Left lung (tissue), 10 donors: Measurements from ENCODE around the gene PISD. TPM values are rescaled to one million over a fixed set of nuclear protein-coding genes. Genes with fewer than 3 reads are reported as not detected.

Experiments
- ATAC-seq: fragments of 200-7000 bp; cut with Tn5 transposase; one replicate; pipeline ENCODE4 v1.9.1; 2020; ENCODE audit warnings: moderate library complexity
- DNase-seq, 4 donors: peaks; one replicate each; pipeline ENCODE4 v3.0.0-alpha.2; 2013 to 2020
- H3K27ac ChIP-seq, 2 donors: fragments of 200-600 bp; sonication (generic) in 1 of 2; one replicate each; pipeline versions ENCODE4 v1.5.0 to v1.8.0; 2020 to 2021
- H3K27me3 ChIP-seq, 2 donors: fragments of 200-600 bp; sonication (generic) in 1 of 2; one replicate each; pipeline versions ENCODE4 v1.5.0 to v1.8.0; 2020 to 2021
- H3K36me3 ChIP-seq, 2 donors: fragments of 200-600 bp; sonication (generic) in 1 of 2; one replicate each; pipeline versions ENCODE4 v1.5.0 to v1.8.0; 2020 to 2021
- H3K4me1 ChIP-seq, 2 donors: fragments of 200-600 bp; one replicate each; pipeline ENCODE4 v1.8.0; 2021
- H3K4me3 ChIP-seq, 2 donors: fragments of 200-600 bp; sonication (generic) in 1 of 2; one replicate each; pipeline versions ENCODE4 v1.5.0 to v1.8.0; 2020 to 2021; ENCODE audit warnings: mild to moderate bottlenecking in 1 of 2
- H3K9me3 ChIP-seq, 2 donors: fragments of 200-600 bp; sonication (generic) in 1 of 2; one replicate each; pipeline versions ENCODE4 v1.5.0 to v1.8.0; 2020 to 2021
- CTCF ChIP-seq, 2 donors: fragments of 200-600 bp; sonication (generic) in 1 of 2; IDR thresholded peaks; one replicate each; pipeline versions ENCODE4 v1.5.0 to v1.8.0; 2021; ENCODE audit warnings: antibody characterized with exemption in 2 of 2
- intact Hi-C, 2 donors: fragments of 100-400 bp; cut with DNase I; formaldehyde crosslinking; loops; one replicate each; pipeline versions ENCODE4 v1.11.2 to v1.14.2; 2022
- polyA plus RNA-seq, 6 donors: library from polyadenylated mRNA; unstranded; fragments of 120-200 nt; gene quantifications; one replicate each; pipeline ENCODE4 v1.2.1, GENCODE V29; 2013; ENCODE audit not compliant: insufficient read length in 6 of 6
- total RNA-seq, 2 donors: library from RNA; stranded (reverse); fragmentation: NEBNext Ultra II Directional; extraction: Animal tissue kit (Norgen Biotek cat#: 25700); gene quantifications; one replicate each; pipeline ENCODE4 v1.2.1, GENCODE V29; 2021
- donor health status: DM: no; HTN: yes; CAD: no.
- donor health status: DM: no; HTN: no; CAD: no.

The PISD gene
- total and polyA plus RNA-seq, 8 donors, result 22.6 to 60.5 (median 29.0) TPM

DNA sequence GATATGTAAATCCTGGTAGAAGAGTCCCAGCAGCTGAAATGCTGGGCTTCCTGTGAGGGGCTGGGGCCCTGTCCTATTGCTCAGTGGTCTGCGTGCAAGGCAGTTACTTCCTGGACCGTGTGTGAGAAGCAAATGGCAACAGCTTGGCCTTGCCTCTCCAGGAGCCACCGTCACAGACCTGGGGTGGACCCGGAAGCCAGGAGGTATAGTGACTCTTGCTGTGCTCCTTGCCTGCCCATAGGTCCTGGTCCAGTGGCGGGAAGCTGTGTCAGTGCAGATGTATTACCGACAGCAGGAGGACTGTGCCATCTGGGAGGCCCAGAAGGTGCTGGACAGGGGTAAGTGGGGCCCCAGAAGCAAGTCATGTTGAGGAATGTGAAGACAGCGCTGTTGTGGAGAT lies 54.3 kb downstream of the PISD start:
- no peak for DNase-seq
- no peak for TF ChIP-seq CTCF (IDR thresholded peaks at IDR 0.05)
- Histone ChIP-seq H3K27me3 (no peaks in the 10 kb centered on the region), H3K9me3 (no peaks in the 10 kb centered on the region), H3K36me3 (peaks cover 0 to 39% of the 10 kb centered on the region in 2 donors), H3K4me3 (no peak overlapping the region), H3K27ac (no peak overlapping the region), H3K4me1 (peaks cover 0 to 6% of the 10 kb centered on the region in 2 donors)
- intact Hi-C loops, result no loop called here
- ATAC-seq, result no peak

GRCh38 chr22:31605851-31606585 lies 56.0 kb downstream of the PISD start:
- intact Hi-C loops, result no loop called here
- no peak for DNase-seq
- no peaks in the 10 kb centered on the region for H3K9me3 ChIP-seq
- H3K4me1 ChIP-seq, result peaks cover 0 to 3% of the 10 kb centered on the region in 2 donors
- ATAC-seq, result no peak
- peaks cover 0 to 49% of the 10 kb centered on the region in 2 donors for H3K36me3 ChIP-seq
- no peak for TF ChIP-seq CTCF (IDR thresholded peaks at IDR 0.05)
- H3K27ac ChIP-seq, result no peak overlapping the region
- no peak overlapping the region for H3K4me3 ChIP-seq
- H3K27me3 ChIP-seq, result no peaks in the 10 kb centered on the region

GRCh38 chr22:31604746-31605705 lies 57.0 kb downstream of the PISD start:
- intact Hi-C loops, result no loop called here
- H3K4me1 ChIP-seq, result no peaks in the 10 kb centered on the region
- no peaks in the 10 kb centered on the region for H3K9me3 ChIP-seq
- peaks cover 0 to 46% of the 10 kb centered on the region in 2 donors for H3K36me3 ChIP-seq
- no peak overlapping the region for H3K4me3 ChIP-seq
- H3K27ac ChIP-seq, result no peak overlapping the region
- ATAC-seq (no peak), DNase-seq (no peak)
- no peak for TF ChIP-seq CTCF (IDR thresholded peaks at IDR 0.05)
- no peaks in the 10 kb centered on the region for H3K27me3 ChIP-seq

DNA sequence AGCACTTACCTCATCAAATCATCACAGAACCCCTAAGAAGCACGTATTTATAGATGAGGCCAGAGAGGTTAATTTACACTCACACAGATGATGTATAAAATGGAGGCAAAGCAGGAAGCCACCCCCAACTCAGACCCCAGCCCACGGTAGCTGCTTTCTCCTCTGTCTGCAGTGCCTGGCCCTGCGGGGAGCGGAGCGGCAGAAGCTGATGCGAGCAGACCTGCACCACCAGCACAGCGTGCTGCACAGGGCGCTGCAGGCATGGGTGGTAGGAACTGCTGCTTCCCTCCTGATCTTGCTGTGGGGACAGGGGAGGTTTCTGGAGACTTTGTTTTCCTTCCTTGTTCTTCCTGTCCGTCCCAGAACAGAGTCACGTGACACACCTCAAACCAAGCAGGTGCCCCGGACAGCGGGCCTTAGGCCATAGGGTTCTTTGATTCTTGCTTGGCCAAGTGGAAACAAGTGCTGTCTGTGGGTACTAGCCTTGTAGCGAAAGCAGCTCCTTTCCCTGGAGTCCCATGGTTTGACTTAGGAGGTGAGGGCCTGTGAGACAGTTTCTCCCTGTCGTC lies 57.8 kb downstream of the PISD start:
- no peak for ATAC-seq
- peaks cover 0 to 38% of the 10 kb centered on the region in 2 donors for H3K36me3 ChIP-seq
- no peak overlapping the region for H3K4me3 ChIP-seq
- H3K9me3 ChIP-seq, result no peaks in the 10 kb centered on the region
- no peak for TF ChIP-seq CTCF (IDR thresholded peaks at IDR 0.05)
- intact Hi-C loops, result no loop called here
- no peak for DNase-seq
- no peaks in the 10 kb centered on the region for H3K27me3 ChIP-seq
- no peaks in the 10 kb centered on the region for H3K4me1 ChIP-seq
- H3K27ac ChIP-seq, result no peak overlapping the region

DNA sequence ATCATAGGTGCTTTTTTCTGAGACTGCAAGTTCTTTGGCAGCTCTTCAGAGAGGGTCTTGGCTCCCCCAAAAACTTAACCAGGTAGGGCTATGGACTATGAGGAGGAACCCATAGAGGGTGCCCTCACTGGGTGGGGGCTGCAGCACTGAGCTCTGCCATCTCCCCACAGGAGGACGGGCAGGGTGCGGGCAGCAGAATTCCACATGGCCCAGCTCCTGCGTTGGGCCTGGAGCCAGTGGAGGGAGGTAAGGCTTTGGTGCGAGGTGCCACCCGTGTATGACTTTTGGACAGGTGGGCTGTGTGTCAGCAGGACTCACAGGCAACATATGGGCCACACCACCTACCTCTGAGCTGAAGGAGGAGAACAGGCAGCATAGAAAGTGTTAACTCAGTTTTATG lies 58.4 kb downstream of the PISD start:
- no peak overlapping the region for H3K27ac ChIP-seq
- intact Hi-C loops, result no loop called here
- DNase-seq, result no peak

More for the DNA sequence above, 58.4 kb downstream of the PISD start:
- Histone ChIP-seq H3K9me3 (no peaks in the 10 kb centered on the region), H3K27me3 (no peaks in the 10 kb centered on the region), H3K36me3 (peaks cover 0 to 36% of the 10 kb centered on the region in 2 donors), H3K4me1 (no peaks in the 10 kb centered on the region), H3K4me3 (no peak overlapping the region)
- TF ChIP-seq CTCF (IDR thresholded peaks at IDR 0.05), result no peak
- ATAC-seq, result no peak
